ENCODE results near the gene SPACDR.
A peak's percentile ranks its signal among the peaks of the same experiment; 100 is the strongest.
"Not testable (repeated sequence)": the region's sequence is repeated elsewhere in the genome, so short reads cannot be mapped to it uniquely, and the experiment has no call there.

SPACDR gene, protein sequence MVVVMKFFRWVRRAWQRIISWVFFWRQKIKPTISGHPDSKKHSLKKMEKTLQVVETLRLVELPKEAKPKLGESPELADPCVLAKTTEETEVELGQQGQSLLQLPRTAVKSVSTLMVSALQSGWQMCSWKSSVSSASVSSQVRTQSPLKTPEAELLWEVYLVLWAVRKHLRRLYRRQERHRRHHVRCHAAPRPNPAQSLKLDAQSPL

GRCh38 chr7:100464210-100464660 lies at the start of gene SPACDR:
SPACDR (minus strand) TSS chr7:100464260; CDS start chr7:100464025, 235 bp downstream.
- DNase-seq = no peak

DNA sequence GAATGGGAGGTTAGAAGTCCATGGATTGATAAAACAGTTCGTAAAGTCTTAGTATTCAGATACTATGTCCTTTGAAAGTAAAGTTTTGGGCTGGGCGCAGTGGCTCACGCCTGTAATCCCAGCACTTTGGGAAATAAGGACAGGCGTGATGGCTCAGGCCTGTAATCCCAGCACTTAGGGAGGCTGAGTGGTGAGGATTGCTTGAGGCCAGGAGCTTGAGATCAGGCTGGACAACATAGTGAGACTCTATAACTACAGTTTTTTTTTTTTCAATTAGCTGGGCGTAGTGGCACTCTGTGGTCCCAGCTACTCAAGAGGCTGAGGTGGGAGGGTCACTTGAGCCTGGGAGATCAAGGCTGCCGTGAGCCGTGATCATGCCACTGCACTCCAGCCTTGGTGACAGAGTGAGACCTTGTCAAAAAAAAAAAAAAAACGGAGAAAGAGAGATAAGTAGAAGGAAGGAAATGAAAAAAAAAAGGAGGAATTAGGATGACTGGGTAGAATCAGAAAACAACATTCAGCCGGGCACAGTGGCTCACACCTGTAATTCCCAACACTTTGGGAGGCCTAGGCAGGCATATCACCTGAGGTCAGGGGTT lies 49.3 kb upstream of the SPACDR start:
- DNase-seq = no peak

DNA sequence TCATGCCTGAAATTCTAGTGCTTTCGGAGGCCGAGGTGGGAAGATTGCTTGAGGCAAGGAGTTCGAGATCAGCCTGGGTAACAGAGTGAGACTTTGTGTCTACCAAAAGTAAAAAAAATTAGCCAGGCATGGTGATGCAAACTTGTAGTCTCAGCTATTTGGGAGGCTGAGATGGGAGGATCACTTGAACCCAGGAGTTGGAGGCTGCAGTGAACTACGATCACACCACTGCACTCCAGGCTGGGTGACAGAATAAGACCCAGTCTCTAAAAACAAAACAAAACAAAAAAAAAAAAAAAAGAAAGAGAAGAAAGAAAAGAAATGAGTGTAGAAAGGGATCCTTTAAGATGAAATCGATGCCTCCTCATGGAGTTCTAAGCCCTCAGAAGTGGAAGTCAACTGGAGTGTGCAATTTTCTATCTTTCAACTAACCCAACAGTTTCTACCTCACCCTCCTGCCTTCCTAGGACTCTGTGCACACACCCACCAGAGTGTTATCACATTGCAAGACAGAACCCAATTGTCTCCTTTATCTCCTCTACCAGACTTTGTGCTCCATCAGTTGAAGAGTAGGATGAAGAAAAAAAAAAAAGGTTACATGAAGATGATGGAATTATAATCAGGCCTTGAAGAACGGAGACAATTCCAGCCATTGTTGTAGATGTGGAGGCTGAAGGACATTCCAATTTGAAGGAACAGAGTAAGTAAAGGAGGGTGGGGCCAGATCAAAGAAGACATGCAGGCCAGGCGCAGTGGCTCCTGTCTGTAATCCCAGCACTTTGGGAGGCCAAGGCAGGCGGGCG lies 46.6 kb upstream of the SPACDR start:
- no peak for DNase-seq

GRCh38 chr7:100509231-100509630 lies 45.2 kb upstream of the SPACDR start:
- DNase-seq = no peak

DNA sequence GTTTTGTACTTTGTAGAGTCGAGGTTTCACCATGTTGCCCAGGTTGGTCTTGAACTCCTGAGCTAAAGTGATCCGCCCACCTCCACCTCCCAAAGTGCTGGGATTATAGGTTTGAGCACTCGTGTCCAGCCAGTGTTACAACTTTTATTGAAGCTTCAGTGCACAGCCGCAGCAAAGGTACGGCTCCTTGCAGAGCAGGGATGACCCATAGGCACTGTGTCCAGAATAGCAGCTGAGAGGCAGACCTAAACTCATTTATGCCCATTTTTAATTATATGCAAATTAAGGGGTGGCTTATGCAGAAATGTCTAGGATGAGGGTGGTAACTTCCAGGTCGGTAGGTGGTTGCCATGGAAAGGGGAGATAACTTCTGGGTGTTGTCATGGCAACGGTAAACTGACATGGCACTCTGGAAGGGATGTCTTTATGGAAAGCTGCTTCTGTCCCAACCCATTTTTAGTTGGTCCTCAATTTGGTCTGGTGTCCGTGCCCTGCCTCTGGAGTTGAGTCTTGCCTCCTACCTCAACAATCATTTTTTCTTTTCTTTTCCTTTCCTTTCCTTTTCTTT lies 42.4 kb upstream of the SPACDR start:
- no peak for DNase-seq

DNA sequence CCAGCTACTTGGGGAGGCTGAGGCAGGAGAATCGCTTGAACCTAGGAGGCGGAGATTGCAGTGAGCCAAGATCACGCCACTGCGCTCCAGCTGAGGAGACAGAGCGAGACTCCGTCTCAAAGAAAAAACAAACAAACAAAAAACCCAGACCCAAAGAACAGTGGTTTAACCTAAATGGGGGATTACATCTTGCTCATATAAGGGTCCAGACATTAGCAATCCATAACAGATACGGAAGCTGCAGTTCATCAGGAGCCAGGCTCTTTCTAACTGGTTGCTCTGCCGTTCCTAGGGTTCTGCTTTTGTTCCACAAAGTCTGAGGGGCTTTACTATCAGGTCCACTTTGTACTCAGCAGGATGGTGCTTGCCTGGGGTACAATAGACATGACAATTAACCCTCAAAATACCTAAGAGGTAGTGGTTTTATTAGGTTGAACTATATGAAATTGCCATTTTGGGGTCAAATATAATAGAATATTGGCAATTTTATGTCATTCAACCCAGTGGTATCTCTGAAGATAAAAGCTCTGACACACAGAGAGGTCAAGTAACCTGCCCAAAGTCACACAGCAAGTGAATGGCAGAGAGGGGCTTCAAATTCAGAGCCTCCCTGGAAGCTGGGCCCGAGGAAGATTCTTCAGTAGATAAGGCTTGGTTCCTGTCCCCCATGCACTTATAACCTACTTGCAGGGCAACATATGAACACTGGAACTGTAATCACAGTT lies 41.0 kb upstream of the SPACDR start:
- no peak for DNase-seq

GRCh38 chr7:100504031-100504430 lies 40.0 kb upstream of the SPACDR start:
- DNase-seq = not testable (repeated sequence)

DNA sequence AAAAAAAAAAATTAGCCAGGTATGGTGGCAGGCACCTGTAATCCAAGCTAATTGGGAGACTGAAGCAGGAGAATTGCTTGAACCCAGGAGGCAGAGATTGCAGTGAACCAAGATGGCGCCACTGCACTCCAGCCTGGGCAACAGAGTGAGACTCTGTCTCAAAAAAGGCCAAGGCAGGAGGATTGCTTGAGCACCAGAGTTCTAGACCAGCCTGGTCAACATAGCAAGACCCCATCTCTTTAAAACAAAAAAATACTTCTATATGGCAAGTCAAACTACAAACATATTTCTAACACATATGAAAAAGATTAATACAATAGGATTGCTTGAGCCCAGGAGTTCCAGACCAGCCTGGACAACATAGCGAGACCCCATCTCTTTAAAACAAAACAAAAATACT lies 36.7 kb upstream of the SPACDR start:
- not testable (repeated sequence) for DNase-seq

DNA sequence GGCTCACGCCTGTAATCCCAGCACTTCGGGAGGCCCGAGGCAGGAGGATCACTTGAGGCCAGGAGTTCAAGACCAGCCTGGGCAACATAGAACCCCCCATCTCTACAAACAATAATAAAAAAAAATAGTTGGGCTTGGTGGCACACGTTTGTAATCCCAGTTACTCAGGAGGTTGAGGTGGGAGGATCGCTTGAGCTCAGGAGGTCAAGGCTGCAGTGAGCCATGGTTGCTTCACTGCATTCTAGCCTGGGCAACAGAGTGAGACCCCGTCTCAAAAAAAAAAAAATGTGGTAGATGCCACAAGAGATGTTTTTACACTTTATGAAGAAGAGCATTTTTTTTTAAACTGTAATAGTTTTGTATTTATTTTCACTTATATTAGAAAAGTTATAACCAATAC lies 32.4 kb upstream of the SPACDR start:
- DNase-seq = no peak

GRCh38 chr7:100493476-100494264 lies 29.6 kb upstream of the SPACDR start:
- DNase-seq = peak; percentile 63 to 74

DNA sequence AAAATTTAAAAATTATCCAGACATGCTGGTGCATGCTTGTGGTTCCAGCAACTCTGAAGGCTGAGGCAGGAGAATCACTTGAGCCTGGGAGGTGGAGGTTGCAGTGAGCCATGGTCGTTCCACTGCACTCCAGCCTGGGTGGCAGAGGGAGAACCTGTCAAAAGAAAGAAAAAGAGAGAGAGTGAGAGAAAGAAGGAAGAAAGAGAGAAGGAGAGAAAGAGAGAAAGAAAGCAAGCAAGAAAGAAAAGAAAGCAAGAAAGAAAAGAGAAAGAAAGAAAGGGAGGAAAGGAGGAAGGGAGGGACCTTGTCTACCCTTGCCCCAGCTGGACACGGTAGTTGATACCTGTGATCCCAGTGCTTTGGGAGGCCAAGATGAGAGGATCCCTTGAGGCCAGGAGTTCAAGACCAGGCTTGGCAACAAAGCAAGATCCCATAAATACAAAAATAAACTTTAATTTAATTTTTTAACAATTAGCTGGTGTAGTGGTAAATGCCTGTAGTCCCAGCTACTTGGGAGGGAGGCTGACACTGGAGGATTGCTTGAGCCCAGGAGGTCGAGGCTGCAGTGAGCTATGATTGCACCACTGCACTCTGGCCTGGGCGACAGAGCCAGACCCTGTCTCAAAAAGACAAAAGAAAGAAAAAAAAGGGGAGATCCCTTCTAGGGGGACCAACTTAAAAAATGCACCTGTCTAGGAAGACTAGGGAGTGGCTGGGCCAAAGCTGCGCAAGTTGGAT lies 28.8 kb upstream of the SPACDR start:
- no peak for DNase-seq

- DNase-seq = no peak
Measured at GRCh38 chr7:100491192-100491578, 27.1 kb upstream of the SPACDR start.

DNA sequence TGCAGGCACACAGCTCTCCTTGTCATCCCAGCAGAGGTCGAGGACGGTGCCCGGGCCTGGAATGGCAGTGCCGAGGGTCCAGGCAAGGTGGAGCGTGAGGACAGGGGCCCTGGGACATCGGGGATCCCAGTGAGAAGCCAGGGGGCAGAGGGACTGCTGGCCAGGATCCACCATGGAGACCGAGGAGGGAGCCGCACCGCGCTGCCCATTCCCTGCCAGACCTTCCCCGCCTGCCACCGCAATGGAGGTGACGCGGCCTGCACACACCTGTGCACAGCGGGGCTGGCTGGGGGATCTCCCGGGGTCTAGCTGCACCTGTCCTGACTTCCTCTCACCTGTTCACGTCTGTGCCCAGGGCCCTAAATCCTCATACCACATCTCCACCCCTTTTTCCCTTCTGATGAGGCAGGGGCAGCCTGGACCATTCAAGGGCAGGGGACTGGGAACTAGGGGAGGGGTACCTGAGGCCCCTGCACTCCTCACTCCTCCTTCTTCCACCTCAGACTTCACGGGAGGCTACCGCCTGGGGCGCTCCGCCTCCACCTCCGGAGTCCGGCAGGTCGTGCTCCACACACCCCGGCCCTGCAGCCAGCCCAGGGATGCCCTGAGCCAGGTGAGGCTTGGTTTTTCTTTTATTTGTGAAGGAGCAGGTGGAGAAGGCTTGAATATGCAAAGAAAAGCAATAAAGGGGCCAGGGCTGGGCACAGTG lies 26.6 kb upstream of the SPACDR start:
- no peak for DNase-seq

GRCh38 chr7:100489824-100490223 lies 25.8 kb upstream of the SPACDR start:
- DNase-seq = peak in 1 of 2 donors; percentile 43

GRCh38 chr7:100489121-100489520 lies 25.1 kb upstream of the SPACDR start:
- no peak for DNase-seq

GRCh38 chr7:100488333-100489095 lies 24.5 kb upstream of the SPACDR start:
- no peak for DNase-seq

DNA sequence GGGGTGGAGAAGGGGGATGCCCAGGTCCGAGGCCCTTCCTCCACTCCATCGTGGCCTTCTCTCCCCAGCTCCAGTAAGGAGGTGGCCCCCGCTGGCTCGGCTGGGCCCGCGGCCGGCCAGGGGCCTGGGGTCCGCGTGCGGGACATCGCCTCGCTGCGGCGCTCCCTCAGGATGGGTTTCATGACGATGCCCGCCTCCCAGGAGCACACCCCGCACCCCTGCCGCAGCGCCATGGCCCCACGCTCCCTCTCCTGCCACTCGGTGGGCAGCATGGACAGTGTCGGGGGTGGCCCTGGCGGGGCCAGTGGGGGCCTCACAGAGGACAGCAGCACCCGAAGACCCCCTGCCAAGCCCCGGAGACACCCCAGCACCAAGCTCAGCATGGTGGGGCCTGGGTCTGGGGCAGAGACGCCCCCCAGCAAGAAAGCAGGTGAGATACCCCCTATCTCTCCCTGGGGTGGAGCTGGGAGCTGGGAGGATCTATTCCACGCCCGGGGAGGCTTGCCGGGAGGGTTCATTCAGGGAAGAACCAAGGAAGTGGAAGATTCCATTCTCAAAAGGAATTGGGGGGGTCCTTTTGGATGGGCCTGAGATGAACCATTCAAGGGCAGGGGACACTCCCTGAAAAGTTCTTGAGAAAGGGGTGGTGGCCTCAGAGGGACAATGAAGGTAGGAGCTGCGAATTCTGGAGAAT lies 22.8 kb upstream of the SPACDR start:
- no peak for DNase-seq

GRCh38 chr7:100486111-100486636 lies 22.1 kb upstream of the SPACDR start:
- no peak for DNase-seq

DNA sequence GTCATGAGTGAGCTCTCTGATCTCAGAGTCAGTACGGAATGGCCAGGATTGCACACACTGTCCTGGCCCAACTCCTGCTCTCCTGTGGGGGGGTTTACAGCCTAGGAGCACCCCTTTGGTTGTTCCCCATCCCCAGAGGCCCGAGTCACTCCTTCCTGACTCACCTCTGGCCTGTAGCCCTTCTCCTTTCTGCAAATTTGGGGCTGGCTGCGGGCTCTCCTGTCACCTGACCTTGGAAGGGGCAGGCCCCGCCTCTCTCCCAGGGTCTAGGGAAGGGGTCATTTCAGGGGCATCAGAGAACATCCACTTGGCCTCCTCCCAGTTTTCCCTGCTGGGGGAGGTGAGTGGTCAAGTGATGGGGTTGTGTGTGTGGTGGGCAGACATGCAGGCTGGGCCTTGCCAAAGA lies 21.4 kb upstream of the SPACDR start:
- DNase-seq = no peak

Measured in stimulated activated CD4-positive, alpha-beta T cell treated with anti-CD3 and anti-CD28 coated beads, Interleukin-2, amount 100 ng/mL, for 24 hours (primary cell).